SK-N-SH (cell line): ENCODE results near the gene ITGAE. TPM values are rescaled to one million over a fixed set of nuclear protein-coding genes. Genes with fewer than 3 reads are reported as not detected.

Experiments used
- CTCF ChIA-PET: fragments of 300-600, 350-600 bp; formaldehyde crosslinking; extraction: SDS; loops from one replicate; lab custom pipeline; 2021; lab: Yijun Ruan, JAX
- POLR2A ChIA-PET: fragments of 350-600 bp; sonication (Branson Sonifier 250); formaldehyde crosslinking; extraction: SDS; loops from one replicate; lab custom pipeline; 2020; ENCODE audit warnings: antibody characterized with exemption, inconsistent platforms; lab: Yijun Ruan, JAX
- DNase-seq: peaks from one replicate; pipeline ENCODE4 v3.0.0; 2012
- H2AFZ ChIP-seq: fragments of 200-600 bp; sonication (generic); 2 replicates; pipeline ENCODE4 v1.8.1; 2016; ENCODE audit warnings: antibody characterized with exemption, mild to moderate bottlenecking, low read depth
- H3F3A ChIP-seq: fragments of 200-600 bp; sonication (generic); replicated peaks from 2 replicates; pipeline ENCODE3; 2016; ENCODE audit warnings: antibody characterized with exemption, mild to moderate bottlenecking; ENCODE audit not compliant: insufficient read depth
- H3K27ac ChIP-seq, 2 experiments: fragments of 200-500 bp in 1 of 2; fragments of 200-600 bp in 1 of 2; sonication (Bioruptor generic) in 1 of 2; sonication (generic), shearing (Covaris generic) in 1 of 2; 2 replicates each; pipeline versions ENCODE4 v1.5.1 to v1.6.1; 2014 to 2016; ENCODE audit warnings: low read depth in 2 of 2, inconsistent platforms in 1 of 2, low read length in 1 of 2, mild to moderate bottlenecking in 1 of 2, mixed read lengths in 1 of 2
- H3K27me3 ChIP-seq: fragments of 200-600 bp; sonication (generic), shearing (Covaris generic); 2 replicates; pipeline ENCODE4 v1.6.1; 2016; ENCODE audit warnings: mixed run types; ENCODE audit not compliant: insufficient read depth
- H3K36me3 ChIP-seq, 2 experiments: fragments of 200-500 bp in 1 of 2; fragments of 200-600 bp in 1 of 2; sonication (Bioruptor generic) in 1 of 2; sonication (generic) in 1 of 2; replicated peaks in 1 of 2; 2 replicates each; pipeline versions ENCODE3 to v1.5.1; 2014 to 2016; ENCODE audit warnings: low read length in 1 of 2, mild to moderate bottlenecking in 1 of 2; ENCODE audit not compliant: insufficient read depth in 2 of 2, control insufficient read depth in 1 of 2
- H3K4me1 ChIP-seq, 2 experiments: fragments of 200-500 bp in 1 of 2; fragments of 200-600 bp in 1 of 2; sonication (Bioruptor generic) in 1 of 2; sonication (generic), shearing (Covaris generic) in 1 of 2; 2 replicates each; pipeline versions ENCODE4 v1.5.1 to v1.6.1; 2014 to 2016; ENCODE audit warnings: low read depth in 1 of 2, low read length in 1 of 2, mixed run types in 1 of 2; ENCODE audit not compliant: insufficient read depth in 2 of 2, control insufficient read depth in 1 of 2
- H3K4me2 ChIP-seq: fragments of 200-600 bp; sonication (generic), shearing (Covaris generic); 2 replicates; pipeline ENCODE4 v1.6.1; 2017; ENCODE audit warnings: mixed run types
- H3K4me3 ChIP-seq, 2 experiments: fragments of 200-500 bp in 1 of 2; fragments of 200-600 bp in 1 of 2; sonication (Bioruptor generic) in 1 of 2; sonication (generic), shearing (Covaris generic) in 1 of 2; 2 replicates each; pipeline versions ENCODE4 v1.5.1 to v1.8.1; 2014 to 2016; ENCODE audit warnings: low read depth in 2 of 2, inconsistent platforms in 1 of 2, low read length in 1 of 2, mild to moderate bottlenecking in 1 of 2, mixed read lengths in 1 of 2, moderate library complexity in 1 of 2
- H3K79me2 ChIP-seq: fragments of 200-600 bp; sonication (generic); 2 replicates; pipeline ENCODE4 v1.8.1; 2017; ENCODE audit warnings: mild to moderate bottlenecking; ENCODE audit not compliant: insufficient read depth
- H3K9ac ChIP-seq: fragments of 200-600 bp; sonication (generic); 2 replicates; pipeline ENCODE4 v1.6.1; 2017; ENCODE audit warnings: mixed run types
- H3K9me2 ChIP-seq: fragments of 200-600 bp; sonication (generic); 2 replicates; pipeline ENCODE4 v1.6.1; 2017; ENCODE audit warnings: mixed run types
- H3K9me3 ChIP-seq: fragments of 200-600 bp; sonication (generic); 2 replicates; pipeline ENCODE4 v1.6.1; 2017; ENCODE audit warnings: mixed run types, mild to moderate bottlenecking, moderate library complexity
- H4K20me1 ChIP-seq: fragments of 200-600 bp; sonication (generic); 2 replicates; pipeline ENCODE4 v1.6.1; 2017; ENCODE audit warnings: mild to moderate bottlenecking, mixed run types; ENCODE audit not compliant: insufficient read depth
- CHD2 ChIP-seq: fragments of 150-350 bp; IDR thresholded peaks from 2 replicates; pipeline ENCODE4 v1.6.1; 2018; ENCODE audit warnings: low read length; ENCODE audit not compliant: partially characterized antibody
- ELF1 ChIP-seq: IDR thresholded peaks from 2 replicates; pipeline ENCODE4 v1.4.0; 2012
- FOSL2 ChIP-seq: IDR thresholded peaks from 2 replicates; pipeline ENCODE4 v1.4.0; 2012; ENCODE audit warnings: low read depth, mild to moderate bottlenecking, moderate library complexity, borderline replicate concordance
- FOXM1 ChIP-seq: IDR thresholded peaks from 2 replicates; pipeline ENCODE4 v1.4.0; 2012; ENCODE audit warnings: low read depth, mild to moderate bottlenecking
- GABPA ChIP-seq: IDR thresholded peaks from 2 replicates; pipeline ENCODE4 v1.4.0; 2012; ENCODE audit warnings: low read depth, mild to moderate bottlenecking
- GATA2 ChIP-seq: sonication (generic); formaldehyde crosslinking; IDR thresholded peaks from 2 replicates; pipeline ENCODE4 v1.5.0; 2020; ENCODE audit warnings: mild to moderate bottlenecking, missing genetic modification reagents
- NRF1 ChIP-seq: IDR thresholded peaks from 2 replicates; pipeline ENCODE4 v1.6.1; 2012; ENCODE audit warnings: low read depth, mild to moderate bottlenecking, low read length
- POLR2AphosphoS5 ChIP-seq: IDR thresholded peaks from 2 replicates; pipeline ENCODE4 v1.6.1; 2012; ENCODE audit warnings: low read depth, low read length
- RCOR1 ChIP-seq: fragments of 150-350 bp; IDR thresholded peaks from 2 replicates; pipeline ENCODE4 v1.6.1; 2017; ENCODE audit warnings: antibody characterized with exemption, low read length
- RXRA ChIP-seq: IDR thresholded peaks from 2 replicates; pipeline ENCODE4 v1.4.0; 2012; ENCODE audit warnings: low read depth, mild to moderate bottlenecking, borderline replicate concordance
- SIN3A ChIP-seq: IDR thresholded peaks from 2 replicates; pipeline ENCODE4 v1.6.1; 2012; ENCODE audit warnings: low read depth, mild to moderate bottlenecking, low read length, moderate library complexity, borderline replicate concordance
- TEAD4 ChIP-seq: IDR thresholded peaks from 2 replicates; pipeline ENCODE4 v1.4.0; 2012; ENCODE audit warnings: mild to moderate bottlenecking, borderline replicate concordance; ENCODE audit not compliant: insufficient read depth
- WGBS: methylation state at CpG from one replicate; pipeline ENCODE4 v1.1.6; 2017; ENCODE audit warnings: low lambda C conversion rate; 5-methylcytosine and 5-hydroxymethylcytosine counted together
- polyA plus RNA-seq, 3 experiments: library from polyadenylated mRNA; depleted of rRNA; stranded (reverse); fragments of >200 nt; gene quantifications; 2 replicates each; pipeline ENCODE4 v1.2.3, GENCODE V29; 2012
- TF ChIP-seq, protein P1 (sequence below): IDR thresholded peaks from 2 replicates; pipeline ENCODE4 v1.4.0; 2012; ENCODE audit warnings: low read depth, borderline replicate concordance
- TF ChIP-seq, protein P2 (sequence below): fragments of 150-350 bp; IDR thresholded peaks from 2 replicates; pipeline ENCODE4 v1.6.1; 2016; ENCODE audit warnings: mild to moderate bottlenecking, low read depth, low read length
- TF ChIP-seq, protein P3 (sequence below): fragments of 200-600 bp; sonication (generic); IDR thresholded peaks from 2 replicates; pipeline ENCODE4 v1.6.1; 2017; ENCODE audit warnings: antibody characterized with exemption, mild to moderate bottlenecking, moderate library complexity
- TF ChIP-seq, protein P4 (sequence below): IDR thresholded peaks from 2 replicates; pipeline ENCODE4 v1.4.0; 2012; ENCODE audit warnings: low read depth
- TF ChIP-seq, protein P5 (sequence below): fragments of 150-350 bp; IDR thresholded peaks from 2 replicates; pipeline ENCODE4 v1.6.1; 2017; ENCODE audit warnings: antibody characterized with exemption, low read length, low read depth, borderline replicate concordance

The ITGAE gene
- polyA plus RNA-seq, 1 of the 3 experiments (the other 2 are of a cell fraction) = 56.7 TPM

DNA sequence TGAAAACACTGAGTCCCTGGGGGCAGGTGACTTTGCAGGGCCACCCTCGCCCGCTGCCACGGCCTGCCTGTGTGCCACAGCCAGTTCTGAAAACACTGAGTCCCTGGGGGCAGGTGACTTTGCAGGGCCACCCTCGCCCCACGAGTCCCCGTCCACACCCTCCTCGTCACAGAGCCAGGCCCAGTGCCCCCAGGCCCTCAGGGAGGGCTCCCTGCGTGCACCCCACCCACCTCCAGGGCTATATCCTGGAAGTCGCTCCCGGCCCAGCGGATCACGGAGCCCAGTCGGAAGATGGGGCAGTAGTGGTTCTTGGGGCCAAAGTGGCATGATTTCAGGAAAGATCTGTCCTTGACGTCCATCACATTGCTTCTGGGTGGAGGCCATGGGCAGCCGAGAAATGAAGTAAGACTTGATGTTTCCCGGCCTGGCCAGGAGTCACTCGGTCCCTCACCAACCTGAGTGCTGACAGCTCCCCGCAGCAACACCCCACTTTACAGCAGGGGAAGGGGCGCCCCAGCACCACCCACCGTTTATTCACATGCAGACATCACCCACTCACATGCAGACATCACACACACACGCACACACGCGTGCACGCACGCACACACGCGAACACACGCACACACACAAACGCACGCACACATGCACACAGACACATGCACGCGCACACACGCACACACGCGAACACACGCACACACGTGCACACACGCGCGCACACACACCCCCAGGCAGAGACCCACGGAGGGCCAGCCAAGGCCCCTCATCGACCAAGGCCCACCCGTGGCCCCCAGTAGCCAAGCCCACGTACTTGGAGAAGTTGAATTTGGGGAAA is 111.5 kb downstream of the ITGAE start:
- no peaks in the 10 kb centered on the region for H3K79me2 ChIP-seq
- no peaks in the 10 kb centered on the region for H3F3A ChIP-seq
- H4K20me1 ChIP-seq = no peaks in the 10 kb centered on the region
- no peaks in the 10 kb centered on the region for H3K27me3 ChIP-seq
- TF ChIP-seq NRF1 (no peak), RXRA (no peak), SIN3A (no peak), ELF1 (no peak), GATA2 (no peak), FOXM1 (no peak)
- TF ChIP-seq, protein P1, sequence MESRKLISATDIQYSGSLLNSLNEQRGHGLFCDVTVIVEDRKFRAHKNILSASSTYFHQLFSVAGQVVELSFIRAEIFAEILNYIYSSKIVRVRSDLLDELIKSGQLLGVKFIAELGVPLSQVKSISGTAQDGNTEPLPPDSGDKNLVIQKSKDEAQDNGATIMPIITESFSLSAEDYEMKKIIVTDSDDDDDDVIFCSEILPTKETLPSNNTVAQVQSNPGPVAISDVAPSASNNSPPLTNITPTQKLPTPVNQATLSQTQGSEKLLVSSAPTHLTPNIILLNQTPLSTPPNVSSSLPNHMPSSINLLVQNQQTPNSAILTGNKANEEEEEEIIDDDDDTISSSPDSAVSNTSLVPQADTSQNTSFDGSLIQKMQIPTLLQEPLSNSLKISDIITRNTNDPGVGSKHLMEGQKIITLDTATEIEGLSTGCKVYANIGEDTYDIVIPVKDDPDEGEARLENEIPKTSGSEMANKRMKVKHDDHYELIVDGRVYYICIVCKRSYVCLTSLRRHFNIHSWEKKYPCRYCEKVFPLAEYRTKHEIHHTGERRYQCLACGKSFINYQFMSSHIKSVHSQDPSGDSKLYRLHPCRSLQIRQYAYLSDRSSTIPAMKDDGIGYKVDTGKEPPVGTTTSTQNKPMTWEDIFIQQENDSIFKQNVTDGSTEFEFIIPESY = no peak
- TF ChIP-seq, protein P2, sequence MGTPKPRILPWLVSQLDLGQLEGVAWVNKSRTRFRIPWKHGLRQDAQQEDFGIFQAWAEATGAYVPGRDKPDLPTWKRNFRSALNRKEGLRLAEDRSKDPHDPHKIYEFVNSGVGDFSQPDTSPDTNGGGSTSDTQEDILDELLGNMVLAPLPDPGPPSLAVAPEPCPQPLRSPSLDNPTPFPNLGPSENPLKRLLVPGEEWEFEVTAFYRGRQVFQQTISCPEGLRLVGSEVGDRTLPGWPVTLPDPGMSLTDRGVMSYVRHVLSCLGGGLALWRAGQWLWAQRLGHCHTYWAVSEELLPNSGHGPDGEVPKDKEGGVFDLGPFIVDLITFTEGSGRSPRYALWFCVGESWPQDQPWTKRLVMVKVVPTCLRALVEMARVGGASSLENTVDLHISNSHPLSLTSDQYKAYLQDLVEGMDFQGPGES = no peak
- H3K9me2 ChIP-seq = no peaks in the 10 kb centered on the region
- H3K4me1 ChIP-seq = no peaks in the 10 kb centered on the region; a peak in 1 of 4 replicates
- H3K36me3 ChIP-seq = no peaks in the 10 kb centered on the region
- H3K9ac ChIP-seq = no peak overlapping the region
- no peaks in the 10 kb centered on the region for H3K9me3 ChIP-seq
- H2AFZ ChIP-seq = no peak overlapping the region
- ChIA-PET CTCF (no interaction called here), POLR2A (no interaction called here)
- H3K27ac ChIP-seq = no peak overlapping the region
- no peak for DNase-seq
- no peak overlapping the region for H3K4me3 ChIP-seq
- no peak overlapping the region for H3K4me2 ChIP-seq
- WGBS = 93% methylated on average over 29 of the region's 44 CpGs

DNA sequence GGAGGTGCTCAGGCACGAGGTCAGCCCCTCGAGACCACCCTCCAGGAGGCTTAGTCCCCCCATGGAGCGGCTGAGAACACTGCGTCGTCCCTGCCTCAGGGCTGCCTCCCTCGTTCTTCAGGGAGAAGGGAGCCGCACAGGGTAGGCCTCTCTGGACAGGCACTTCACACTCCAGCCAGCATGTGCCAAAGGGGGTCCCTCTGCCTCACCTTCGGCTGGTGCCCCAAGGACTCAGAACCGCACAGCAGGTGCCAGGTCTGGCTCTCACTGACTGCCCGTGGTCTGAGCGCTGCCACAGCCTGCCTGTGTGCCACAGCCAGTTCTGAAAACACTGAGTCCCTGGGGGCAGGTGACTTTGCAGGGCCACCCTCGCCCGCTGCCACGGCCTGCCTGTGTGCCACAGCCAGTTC is 112.1 kb downstream of the ITGAE start:
- ChIA-PET CTCF (no interaction called here), POLR2A (no interaction called here)
- Histone ChIP-seq H3K27ac (no peak overlapping the region), H3K79me2 (no peaks in the 10 kb centered on the region), H3K4me1 (no peaks in the 10 kb centered on the region), H3K36me3 (no peaks in the 10 kb centered on the region), H2AFZ (no peak overlapping the region), H3K9me3 (no peaks in the 10 kb centered on the region), H3K4me2 (no peak overlapping the region), H3F3A (no peaks in the 10 kb centered on the region), H4K20me1 (no peaks in the 10 kb centered on the region), H3K4me3 (no peak overlapping the region), H3K9me2 (no peaks in the 10 kb centered on the region), H3K27me3 (no peaks in the 10 kb centered on the region), H3K9ac (no peak overlapping the region)
- 87% methylated on average over 7 of the region's 14 CpGs for WGBS
- no peak for DNase-seq
- TF ChIP-seq FOSL2 (no peak), TEAD4 (no peak), CHD2 (no peak), POLR2AphosphoS5 (no peak), FOXM1 (no peak), RXRA (no peak), SIN3A (no peak), ELF1 (no peak), RCOR1 (no peak), GABPA (no peak)
- TF ChIP-seq, protein P3, sequence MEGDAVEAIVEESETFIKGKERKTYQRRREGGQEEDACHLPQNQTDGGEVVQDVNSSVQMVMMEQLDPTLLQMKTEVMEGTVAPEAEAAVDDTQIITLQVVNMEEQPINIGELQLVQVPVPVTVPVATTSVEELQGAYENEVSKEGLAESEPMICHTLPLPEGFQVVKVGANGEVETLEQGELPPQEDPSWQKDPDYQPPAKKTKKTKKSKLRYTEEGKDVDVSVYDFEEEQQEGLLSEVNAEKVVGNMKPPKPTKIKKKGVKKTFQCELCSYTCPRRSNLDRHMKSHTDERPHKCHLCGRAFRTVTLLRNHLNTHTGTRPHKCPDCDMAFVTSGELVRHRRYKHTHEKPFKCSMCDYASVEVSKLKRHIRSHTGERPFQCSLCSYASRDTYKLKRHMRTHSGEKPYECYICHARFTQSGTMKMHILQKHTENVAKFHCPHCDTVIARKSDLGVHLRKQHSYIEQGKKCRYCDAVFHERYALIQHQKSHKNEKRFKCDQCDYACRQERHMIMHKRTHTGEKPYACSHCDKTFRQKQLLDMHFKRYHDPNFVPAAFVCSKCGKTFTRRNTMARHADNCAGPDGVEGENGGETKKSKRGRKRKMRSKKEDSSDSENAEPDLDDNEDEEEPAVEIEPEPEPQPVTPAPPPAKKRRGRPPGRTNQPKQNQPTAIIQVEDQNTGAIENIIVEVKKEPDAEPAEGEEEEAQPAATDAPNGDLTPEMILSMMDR = no peak
- TF ChIP-seq, protein P4, sequence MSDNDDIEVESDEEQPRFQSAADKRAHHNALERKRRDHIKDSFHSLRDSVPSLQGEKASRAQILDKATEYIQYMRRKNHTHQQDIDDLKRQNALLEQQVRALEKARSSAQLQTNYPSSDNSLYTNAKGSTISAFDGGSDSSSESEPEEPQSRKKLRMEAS = no peak
- TF ChIP-seq, protein P1 = no peak
- TF ChIP-seq, protein P5, sequence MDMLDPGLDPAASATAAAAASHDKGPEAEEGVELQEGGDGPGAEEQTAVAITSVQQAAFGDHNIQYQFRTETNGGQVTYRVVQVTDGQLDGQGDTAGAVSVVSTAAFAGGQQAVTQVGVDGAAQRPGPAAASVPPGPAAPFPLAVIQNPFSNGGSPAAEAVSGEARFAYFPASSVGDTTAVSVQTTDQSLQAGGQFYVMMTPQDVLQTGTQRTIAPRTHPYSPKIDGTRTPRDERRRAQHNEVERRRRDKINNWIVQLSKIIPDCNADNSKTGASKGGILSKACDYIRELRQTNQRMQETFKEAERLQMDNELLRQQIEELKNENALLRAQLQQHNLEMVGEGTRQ = no peak
